ENCODE results near the gene ERBB3. TPM values are rescaled to one million over a fixed set of nuclear protein-coding genes. Genes with fewer than 3 reads are reported as not detected.
"Not testable (repeated sequence)": the region's sequence is repeated elsewhere in the genome, so short reads cannot be mapped to it uniquely, and the experiment has no call there.

ERBB3 gene
- total and polyA plus RNA-seq, 2 experiments from 2014 or later: 56.1 to 104 TPM

DNA sequence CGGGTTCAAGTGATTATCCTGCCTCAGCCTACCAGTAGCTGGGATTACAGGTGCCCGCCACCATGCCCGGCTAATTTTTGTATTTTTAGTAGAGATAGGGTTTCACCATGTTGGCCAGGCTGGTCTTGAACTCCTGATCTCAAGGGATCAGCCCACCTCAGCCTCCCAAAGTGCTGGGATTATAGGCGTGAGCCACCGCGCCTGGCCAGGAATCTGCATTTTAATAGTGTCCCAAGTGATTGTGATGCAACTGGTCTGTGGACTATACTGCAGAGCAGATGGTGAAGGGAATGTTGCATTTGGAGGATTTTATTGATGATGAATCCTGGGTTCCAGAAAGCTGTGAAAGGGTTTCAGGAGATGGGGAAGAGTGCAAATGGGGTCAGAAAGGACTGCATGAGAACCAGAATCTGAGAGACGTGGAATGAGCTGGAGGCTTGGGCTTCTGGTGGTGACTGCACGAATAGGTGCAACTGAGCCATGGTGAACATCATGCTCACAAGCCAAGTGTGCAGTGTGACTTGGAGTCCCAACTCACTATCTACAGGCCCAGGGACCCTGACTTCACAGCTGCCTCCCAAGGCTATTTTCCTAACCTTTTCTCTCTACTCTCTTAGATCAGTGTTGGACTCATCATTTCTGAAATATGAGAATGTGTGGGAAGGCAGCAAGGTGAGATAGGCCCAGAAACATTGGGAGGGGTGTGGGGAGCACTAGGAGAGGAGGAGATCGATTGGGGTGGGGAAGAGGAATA is 33.8 kb upstream of the ERBB3 start:
- Histone ChIP-seq H3K27me3 (no peaks in the 10 kb centered on the region), H3K4me1 (ENCODE audit: insufficient read depth) (peaks cover 8% of the 10 kb centered on the region), H3K27ac (no peak overlapping the region), H3K9me3 (ENCODE audit: low read depth) (no peaks in the 10 kb centered on the region), H2AFZ (no peak overlapping the region), H3K4me2 (no peak overlapping the region), H3K79me2 (peaks cover 30% of the 10 kb centered on the region), H3K36me3 (replicated peaks; ENCODE audit: insufficient read depth, low read depth) (no peaks in the 10 kb centered on the region), H4K20me1 (ENCODE audit: insufficient read depth, poor library complexity, severe bottlenecking) (peaks cover 15% of the 10 kb centered on the region), H3K4me3 (no peak overlapping the region), H3K9me2 (replicated peaks; ENCODE audit: insufficient read depth) (no peaks in the 10 kb centered on the region)
- WGBS (ENCODE audit: low lambda C conversion rate, missing lambda C conversion rate): 90% methylated on average over 9 of the region's 9 CpGs
- TF ChIP-seq EZH2 (IDR thresholded peaks at IDR 0.05; ENCODE audit: borderline replicate concordance): no peak
- TF ChIP-seq EZH2phosphoT487 (IDR thresholded peaks at IDR 0.05; ENCODE audit: low read depth, severe bottlenecking, unreplicated experiment): no peak
- no peak for TF ChIP-seq CTCF (IDR thresholded peaks at IDR 0.05; ENCODE audit: poor library complexity)
- DNase-seq (ENCODE audit: low spot score): no peak

GRCh38 chr12:56053407-56053893 is 26.5 kb upstream of the ERBB3 start:
- 73% methylated on average over 6 of the region's 6 CpGs for WGBS (ENCODE audit: low lambda C conversion rate, missing lambda C conversion rate)
- H3K9me3 ChIP-seq (ENCODE audit: low read depth): no peaks in the 10 kb centered on the region
- no peak overlapping the region for H3K4me2 ChIP-seq
- H4K20me1 ChIP-seq (ENCODE audit: insufficient read depth, poor library complexity, severe bottlenecking): no peaks in the 10 kb centered on the region
- no peaks in the 10 kb centered on the region for H3K4me1 ChIP-seq (ENCODE audit: insufficient read depth)
- no peaks in the 10 kb centered on the region for H3K36me3 ChIP-seq (replicated peaks; ENCODE audit: insufficient read depth, low read depth)
- H3K79me2 ChIP-seq: no peaks in the 10 kb centered on the region
- no peak overlapping the region for H2AFZ ChIP-seq
- H3K27ac ChIP-seq: no peak overlapping the region
- no peak overlapping the region for H3K4me3 ChIP-seq
- DNase-seq (ENCODE audit: low spot score): no peak
- no peaks in the 10 kb centered on the region for H3K9me2 ChIP-seq (replicated peaks; ENCODE audit: insufficient read depth)
- no peaks in the 10 kb centered on the region for H3K27me3 ChIP-seq
- TF ChIP-seq CTCF (IDR thresholded peaks at IDR 0.05; ENCODE audit: poor library complexity) (no peak), EZH2 (IDR thresholded peaks at IDR 0.05; ENCODE audit: borderline replicate concordance) (no peak), EZH2phosphoT487 (IDR thresholded peaks at IDR 0.05; ENCODE audit: low read depth, severe bottlenecking, unreplicated experiment) (no peak)

- not testable (repeated sequence) for H3K4me3 ChIP-seq; H3K9me2 ChIP-seq (replicated peaks; ENCODE audit: insufficient read depth); H3K36me3 ChIP-seq (replicated peaks; ENCODE audit: insufficient read depth, low read depth); H2AFZ ChIP-seq; DNase-seq (ENCODE audit: low spot score); H4K20me1 ChIP-seq (ENCODE audit: insufficient read depth, poor library complexity, severe bottlenecking); H3K79me2 ChIP-seq; H3K4me1 ChIP-seq (ENCODE audit: insufficient read depth); H3K4me2 ChIP-seq; H3K27ac ChIP-seq; H3K9me3 ChIP-seq (ENCODE audit: low read depth); H3K27me3 ChIP-seq
- WGBS (ENCODE audit: low lambda C conversion rate, missing lambda C conversion rate): 82% methylated on average over 8 of the region's 8 CpGs
Measured at GRCh38 chr12:56059964-56060363, 20.0 kb upstream of the ERBB3 start.

GRCh38 chr12:56061982-56062381 is 18.0 kb upstream of the ERBB3 start:
- no peaks in the 10 kb centered on the region for H3K79me2 ChIP-seq
- WGBS (ENCODE audit: low lambda C conversion rate, missing lambda C conversion rate): 66% methylated on average over 5 of the region's 5 CpGs
- no peaks in the 10 kb centered on the region for H3K4me1 ChIP-seq (ENCODE audit: insufficient read depth)
- H3K9me3 ChIP-seq (ENCODE audit: low read depth): no peaks in the 10 kb centered on the region
- H3K36me3 ChIP-seq (replicated peaks; ENCODE audit: insufficient read depth, low read depth): no peaks in the 10 kb centered on the region
- H4K20me1 ChIP-seq (ENCODE audit: insufficient read depth, poor library complexity, severe bottlenecking): no peaks in the 10 kb centered on the region
- no peaks in the 10 kb centered on the region for H3K27me3 ChIP-seq
- no peaks in the 10 kb centered on the region for H3K9me2 ChIP-seq (replicated peaks; ENCODE audit: insufficient read depth)
- no peak overlapping the region for H3K4me2 ChIP-seq
- H3K4me3 ChIP-seq: no peak overlapping the region
- TF ChIP-seq CTCF (IDR thresholded peaks at IDR 0.05; ENCODE audit: poor library complexity): no peak
- no peak overlapping the region for H2AFZ ChIP-seq
- no peak overlapping the region for H3K27ac ChIP-seq
- no peak for DNase-seq (ENCODE audit: low spot score)
